GM21825 (cell line): ENCODE results near the gene S100A2.
"Not testable (repeated sequence)": the region's sequence is repeated elsewhere in the genome, so short reads cannot be mapped to it uniquely, and the experiment has no call there.

Experiments used
- ATAC-seq: cut with Tn5 transposase; IDR thresholded peaks from one replicate; pipeline ENCODE4 v1.9.1; 2021; ENCODE audit warnings: mild to moderate bottlenecking, moderate library complexity; ENCODE audit not compliant: unreplicated experiment

S100A2 gene

DNA sequence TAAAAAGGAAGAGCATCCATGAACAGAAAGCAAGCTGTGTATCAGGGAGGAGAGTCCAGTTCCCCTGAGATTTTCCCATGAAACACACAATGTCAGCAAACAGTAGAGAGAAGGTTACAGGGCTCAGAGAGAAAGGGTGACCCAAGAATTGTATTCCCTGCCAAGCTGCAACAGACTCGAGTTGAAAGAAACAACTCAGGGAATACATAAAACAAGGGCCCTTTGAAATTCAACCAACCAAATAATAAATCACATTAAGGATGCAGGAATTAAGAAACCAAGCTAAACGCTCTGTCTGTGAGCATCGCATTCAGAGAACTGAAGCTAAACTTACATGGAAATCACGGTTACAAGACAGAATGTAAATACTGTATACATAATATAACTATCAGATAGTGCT lies 27.1 kb upstream of the S100A2 start:
- ATAC-seq, result no peak

DNA sequence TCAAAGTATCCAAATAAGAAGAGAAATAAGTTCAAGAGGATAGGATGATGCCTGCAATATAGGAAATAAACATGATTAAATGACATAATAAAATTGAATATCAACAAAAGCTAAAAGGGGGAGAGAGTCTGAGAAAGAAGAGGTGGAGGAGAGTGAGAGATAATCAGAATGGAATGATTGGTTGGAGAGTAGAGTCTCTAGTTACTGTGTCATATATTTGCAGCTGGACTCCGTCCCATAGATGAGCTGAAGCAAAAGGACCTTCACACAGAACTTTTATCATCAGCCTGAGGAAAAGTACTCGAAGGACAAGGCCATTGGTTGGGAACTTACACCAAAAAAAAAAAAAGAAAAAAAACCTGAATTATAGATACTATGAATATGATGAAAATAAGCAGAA lies 22.8 kb upstream of the S100A2 start:
- ATAC-seq, result no peak

GRCh38 chr1:153588033-153588432 lies 22.4 kb upstream of the S100A2 start:
- ATAC-seq, result not testable (repeated sequence)

DNA sequence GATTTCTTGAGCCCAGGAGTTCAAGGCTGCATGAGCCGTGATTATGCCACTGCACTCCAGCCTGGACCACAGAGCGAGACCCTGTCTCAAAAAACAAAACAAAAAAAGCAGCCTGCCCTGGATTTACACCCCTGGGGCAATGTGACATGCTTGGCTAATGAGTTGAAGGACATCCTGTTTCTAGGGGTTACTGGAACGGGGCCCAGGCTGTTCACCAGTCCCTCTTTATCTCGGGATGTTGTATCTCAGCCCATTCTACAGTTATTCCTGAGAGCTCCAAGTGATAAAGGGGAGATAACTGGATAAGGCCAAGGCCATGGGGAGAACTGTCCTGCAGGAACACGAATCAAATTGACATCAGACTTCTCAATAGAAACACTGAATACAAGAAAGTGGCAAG lies 21.7 kb upstream of the S100A2 start:
- no peak for ATAC-seq

DNA sequence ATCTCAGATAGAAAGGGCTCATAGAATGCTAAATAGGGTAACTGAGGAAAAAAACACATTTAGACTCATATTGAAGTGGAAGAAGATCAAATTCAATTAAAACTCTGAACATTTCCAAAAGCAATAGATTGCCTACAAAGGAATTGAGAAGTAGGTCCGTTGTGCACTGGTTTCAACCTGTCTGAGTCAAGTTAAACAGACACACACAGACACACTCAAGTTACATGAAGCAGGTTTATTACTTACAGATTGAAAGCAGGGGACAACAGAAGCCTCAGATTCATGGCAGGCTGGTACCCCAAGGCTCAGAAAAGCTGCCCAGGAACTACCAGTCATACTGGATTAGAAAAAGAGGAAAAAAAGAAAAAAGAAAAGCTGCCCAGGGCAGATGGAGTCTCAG lies 20.7 kb upstream of the S100A2 start:
- no peak for ATAC-seq

- ATAC-seq, result no peak
Observed at GRCh38 chr1:153585006-153585405, 19.4 kb upstream of the S100A2 start.

- no peak for ATAC-seq
Observed at GRCh38 chr1:153583976-153584375, 18.3 kb upstream of the S100A2 start.

GRCh38 chr1:153583514-153583913 lies 17.9 kb upstream of the S100A2 start:
- ATAC-seq, result not testable (repeated sequence)

DNA sequence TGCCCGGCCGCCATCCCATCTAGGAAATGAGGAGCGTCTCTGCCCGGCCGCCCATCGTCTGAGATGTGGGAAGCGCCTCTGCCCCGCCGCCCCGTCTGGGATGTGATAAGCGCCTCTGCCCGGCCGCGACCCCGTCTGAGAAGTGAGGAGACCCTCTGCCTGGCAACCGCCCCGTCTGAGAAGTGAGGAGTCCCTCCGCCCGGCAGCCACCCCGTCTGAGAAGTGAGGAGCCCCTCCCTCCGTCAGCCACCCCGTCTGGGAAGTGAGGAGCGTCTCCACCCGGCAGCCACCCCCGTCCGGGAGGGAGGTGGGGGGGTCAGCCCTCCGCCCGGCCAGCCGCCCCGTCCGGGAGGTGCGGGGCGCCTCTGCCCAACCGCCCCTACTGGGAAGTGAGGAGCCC lies 17.2 kb upstream of the S100A2 start:
- ATAC-seq, result not testable (repeated sequence)

DNA sequence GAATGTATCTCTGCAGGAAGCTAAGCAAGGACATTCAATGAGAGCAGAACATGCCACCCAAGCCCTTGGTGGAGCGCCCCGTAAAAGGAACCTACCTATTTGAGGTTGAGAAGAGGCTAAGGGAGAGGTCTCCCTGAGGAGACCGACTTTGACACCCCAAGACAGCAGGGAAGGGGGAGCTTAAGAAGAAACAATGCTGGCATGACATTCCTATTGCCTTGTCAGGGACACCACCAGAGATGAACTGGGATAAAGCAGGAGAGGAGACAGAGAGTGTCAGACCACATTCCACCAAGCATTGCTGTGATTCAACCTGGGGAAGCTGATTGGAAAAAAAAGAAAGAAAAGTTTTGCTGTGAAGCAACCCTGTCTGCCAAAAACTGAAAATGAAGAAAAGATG lies 13.3 kb upstream of the S100A2 start:
- no peak for ATAC-seq

DNA sequence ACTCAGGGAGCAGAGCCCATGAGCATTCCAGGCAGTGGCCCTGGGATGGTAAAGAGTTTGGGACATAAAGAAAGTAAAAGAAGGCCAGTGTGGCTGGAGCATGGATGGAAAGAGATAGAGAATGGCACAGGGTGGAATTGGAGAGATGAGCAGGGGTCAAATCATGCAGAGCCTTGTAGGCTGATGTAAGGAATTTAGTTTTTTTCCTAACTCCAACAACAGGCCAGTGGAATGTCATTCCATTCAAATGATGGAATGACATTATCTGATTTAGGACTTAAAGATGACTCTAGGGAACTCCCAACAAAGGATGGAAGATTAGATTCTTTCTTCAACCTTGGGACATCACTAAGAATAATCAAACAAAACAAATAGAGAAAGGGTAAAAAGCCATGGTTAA lies 12.8 kb upstream of the S100A2 start:
- ATAC-seq, result no peak

- ATAC-seq, result no peak
Observed at GRCh38 chr1:153577624-153578051, 12.0 kb upstream of the S100A2 start.

DNA sequence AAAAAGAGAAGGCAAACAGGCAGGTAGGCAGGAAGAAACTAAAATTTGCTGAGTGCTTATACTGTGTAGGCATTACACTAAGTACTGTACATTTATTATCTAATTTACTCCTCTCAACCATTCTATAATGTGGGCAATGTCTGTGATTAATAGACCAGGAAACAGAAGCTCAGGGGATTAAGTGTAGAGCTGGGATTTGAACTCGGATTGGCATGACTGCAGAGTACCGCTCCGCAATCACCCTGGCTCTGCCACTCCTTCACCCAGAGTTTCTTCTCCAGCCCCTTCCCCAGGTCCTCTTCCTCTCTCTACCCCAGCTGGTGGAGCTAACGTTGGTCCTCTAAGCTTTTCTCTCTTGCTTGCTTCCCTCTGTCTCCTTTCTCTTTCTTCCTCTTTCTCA lies 11.5 kb upstream of the S100A2 start:
- no peak for ATAC-seq

DNA sequence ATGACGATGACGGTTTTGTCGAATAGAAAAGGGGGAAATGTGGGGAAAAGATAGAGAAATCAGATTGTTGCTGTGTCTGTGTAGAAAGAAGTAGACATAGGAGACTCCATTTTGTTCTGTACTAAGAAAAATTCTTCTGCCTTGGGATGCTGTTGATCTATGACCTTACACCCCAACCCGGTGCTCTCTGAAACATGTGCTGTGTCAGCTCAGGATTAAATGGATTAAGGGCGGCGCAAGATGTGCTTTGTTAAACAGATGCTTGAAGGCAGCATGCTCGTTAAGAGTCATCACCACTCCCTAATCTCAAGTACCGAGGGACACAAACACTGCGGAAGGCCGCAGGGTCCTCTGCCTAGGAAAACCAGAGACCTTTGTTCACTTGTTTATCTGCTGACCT lies 9.9 kb upstream of the S100A2 start:
- not testable (repeated sequence) for ATAC-seq

DNA sequence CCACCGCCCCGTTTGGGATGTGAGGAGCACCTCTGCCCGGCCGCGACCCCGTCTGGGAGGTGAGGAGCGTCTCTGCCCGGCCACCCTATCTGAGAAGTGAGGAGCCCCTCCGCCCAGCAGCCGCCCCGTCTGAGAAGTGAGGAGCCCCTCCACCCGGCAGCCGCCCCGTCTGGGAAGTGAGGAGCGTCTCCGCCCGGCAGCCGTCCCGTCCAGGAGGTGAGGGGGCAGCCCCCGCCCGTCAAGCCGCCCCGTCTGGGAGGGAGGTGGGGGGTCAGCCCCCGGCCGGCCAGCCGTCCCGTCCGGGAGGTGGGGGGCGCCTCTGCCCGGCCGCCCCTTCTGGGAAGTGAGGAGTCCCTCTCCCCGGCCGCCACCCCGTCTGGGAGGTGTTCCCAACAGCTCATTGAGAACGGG lies 9.4 kb upstream of the S100A2 start:
- not testable (repeated sequence) for ATAC-seq

- ATAC-seq, result no peak
Observed at GRCh38 chr1:153573351-153573750, 7.7 kb upstream of the S100A2 start.

DNA sequence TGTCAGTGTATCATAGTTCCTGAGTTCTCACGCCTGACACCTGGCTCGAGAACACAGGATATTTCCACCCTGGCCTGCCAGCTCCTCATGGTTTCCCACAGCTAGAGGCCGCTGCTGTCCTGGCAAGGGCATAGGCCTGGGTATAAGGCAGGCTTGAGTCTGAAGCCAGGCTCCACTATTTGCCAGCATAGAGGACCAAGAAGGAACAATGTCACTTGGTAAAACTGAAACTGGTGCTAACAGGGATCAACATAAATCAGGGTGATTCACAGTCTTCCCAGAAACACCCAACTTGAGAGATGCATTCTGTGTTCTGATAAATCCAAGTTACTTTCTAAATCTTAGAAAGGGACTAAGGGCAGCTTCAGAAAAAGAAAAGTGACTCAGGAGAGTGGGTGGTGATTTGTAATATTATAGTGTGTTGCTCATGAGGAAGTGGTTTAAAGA lies 6.9 kb upstream of the S100A2 start:
- peak; percentile 64 for ATAC-seq

DNA sequence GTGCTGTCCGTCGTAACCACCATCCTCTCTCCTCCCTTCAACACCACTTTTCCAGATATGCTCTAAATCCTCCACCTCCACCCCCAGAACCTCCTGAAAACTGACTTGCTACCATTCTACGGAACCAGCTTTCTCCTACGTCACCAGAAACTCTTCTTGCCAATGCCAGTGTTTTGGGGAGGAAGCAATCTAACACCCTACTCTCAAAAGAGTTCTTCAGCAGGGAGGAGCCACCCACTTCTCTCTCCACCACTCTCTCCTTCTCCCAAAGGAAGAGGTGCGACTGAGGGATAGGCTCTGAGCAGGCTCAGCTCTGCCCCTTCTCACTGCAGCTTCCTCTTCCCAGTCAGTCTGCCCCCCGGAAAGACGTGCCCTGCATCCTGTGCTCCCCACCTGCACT lies 6.1 kb upstream of the S100A2 start:
- no peak for ATAC-seq

GRCh38 chr1:153570874-153571273 lies 5.2 kb upstream of the S100A2 start:
- no peak for ATAC-seq

DNA sequence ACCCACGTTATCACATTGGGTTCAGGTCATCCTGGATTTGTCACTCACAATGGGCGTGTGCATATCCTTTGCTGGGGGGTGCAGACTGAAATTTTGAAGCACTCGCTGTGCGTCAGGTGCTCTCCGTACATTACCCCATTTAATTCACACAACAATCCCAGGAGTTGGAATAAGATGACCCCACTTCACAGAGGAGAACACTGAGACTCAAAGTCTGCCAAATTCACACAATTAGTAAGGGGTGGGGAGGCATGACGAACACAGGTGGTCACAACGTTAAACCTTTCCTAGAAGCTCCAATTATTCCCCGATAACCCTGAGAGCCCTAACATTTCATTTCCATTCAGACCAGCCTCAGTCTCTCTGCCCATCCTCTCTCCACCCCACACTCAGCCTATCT lies 3.8 kb upstream of the S100A2 start:
- no peak for ATAC-seq

DNA sequence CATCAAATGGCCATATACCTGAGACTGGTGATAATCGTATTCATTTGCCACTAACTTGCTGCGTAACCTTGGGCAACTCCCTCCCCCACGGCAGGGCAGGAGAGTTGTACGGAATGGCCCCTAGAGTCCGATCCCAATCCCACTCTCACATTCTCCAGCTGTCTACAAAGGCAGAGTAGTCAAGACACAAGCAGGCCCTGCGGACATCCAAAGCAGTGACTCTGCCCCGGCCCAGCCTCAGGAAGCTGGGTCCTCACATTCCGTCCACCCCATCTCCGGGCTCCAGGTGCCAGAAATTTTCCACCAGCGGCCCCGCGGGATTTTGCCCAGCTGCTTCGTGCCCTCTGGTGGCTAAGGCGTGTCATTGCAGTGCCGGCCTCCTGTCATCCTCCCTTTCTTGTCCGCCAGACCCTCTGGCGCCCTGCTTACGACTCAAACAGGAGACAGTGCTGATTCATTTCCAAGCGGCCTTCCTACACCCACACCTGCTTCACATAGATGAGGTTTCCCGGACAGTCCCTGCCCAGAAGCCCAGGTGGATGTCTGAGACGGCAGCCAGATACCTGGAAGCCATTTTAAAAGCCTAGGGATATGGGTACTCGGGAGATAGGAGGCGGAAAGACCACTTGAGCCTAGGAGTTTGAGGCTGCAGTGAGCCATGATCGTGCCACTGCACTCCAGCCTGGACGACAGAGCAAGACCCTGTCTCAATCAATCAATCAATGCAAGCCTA lies 2.9 kb upstream of the S100A2 start:
- ATAC-seq, result no peak

- ATAC-seq, result no peak
Observed at GRCh38 chr1:153567621-153568366, 2.1 kb upstream of the S100A2 start.
